Spleen (tissue), 11 donors: ENCODE results near the gene HES6. TPM values are rescaled to one million over a fixed set of nuclear protein-coding genes. Genes with fewer than 3 reads are reported as not detected.

Experiments used
- DNase-seq: peaks from one replicate; pipeline ENCODE4 v3.0.0-alpha.2; 2020
- H3K27ac ChIP-seq, 8 donors: fragments of 200-600 bp; sonication (generic) in 7 of 8; 1 replicate in 4 of 8; 2 replicates in 4 of 8; pipeline versions ENCODE4 v1.5.0 to v1.8.0; 2016 to 2021; ENCODE audit warnings: inconsistent platforms in 4 of 8, mild to moderate bottlenecking in 4 of 8, moderate library complexity in 1 of 8
- H3K27me3 ChIP-seq, 7 donors: fragments of 200-600 bp; sonication (generic) in 6 of 7; replicated peaks in 1 of 7; 1 replicate in 4 of 7; 2 replicates in 3 of 7; pipeline versions ENCODE4 v1.5.0 to v1.8.0; 2016 to 2021; ENCODE audit warnings: inconsistent platforms in 3 of 7, mild to moderate bottlenecking in 1 of 7
- H3K36me3 ChIP-seq, 6 donors: fragments of 200-600 bp; sonication (generic) in 5 of 6; 1 replicate in 4 of 6; 2 replicates in 2 of 6; pipeline versions ENCODE4 v1.5.0 to v1.8.0; 2016 to 2021; ENCODE audit warnings: inconsistent platforms in 2 of 6
- H3K4me1 ChIP-seq, 6 donors: fragments of 200-600 bp; sonication (generic) in 5 of 6; 1 replicate in 3 of 6; 2 replicates in 3 of 6; pipeline versions ENCODE4 v1.5.0 to v1.8.0; 2016 to 2021; ENCODE audit warnings: inconsistent platforms in 3 of 6
- H3K4me3 ChIP-seq, 8 donors: fragments of 200-600 bp; sonication (generic) in 7 of 8; 1 replicate in 4 of 8; 2 replicates in 4 of 8; pipeline versions ENCODE4 v1.5.0 to v1.8.0; 2016 to 2021; ENCODE audit warnings: inconsistent platforms in 4 of 8, mild to moderate bottlenecking in 4 of 8, moderate library complexity in 2 of 8
- H3K9me3 ChIP-seq, 8 donors: fragments of 200-600 bp; sonication (generic) in 7 of 8; 1 replicate in 4 of 8; 2 replicates in 4 of 8; pipeline versions ENCODE4 v1.5.0 to v1.8.0; 2016 to 2021; ENCODE audit warnings: inconsistent platforms in 4 of 8
- CTCF ChIP-seq, 11 experiments: fragments of 200-600 bp in 7 of 11; fragments of 450-650 bp in 4 of 11; sonication (generic) in 4 of 11; IDR thresholded peaks in 8 of 11; conservative IDR thresholded peaks in 3 of 11; 1 replicate in 7 of 11; 2 replicates in 4 of 11; pipeline versions ENCODE4 v1.4.0 to v1.8.0; 2016 to 2021; ENCODE audit warnings: antibody characterized with exemption in 11 of 11, inconsistent platforms in 4 of 11, mild to moderate bottlenecking in 1 of 11
- POLR2A ChIP-seq, 3 donors: fragments of 450-650 bp; IDR thresholded peaks; one replicate each; pipeline ENCODE4 v1.5.1; 2017; ENCODE audit warnings: antibody characterized with exemption in 3 of 3, mild to moderate bottlenecking in 1 of 3
- POLR2AphosphoS5 ChIP-seq, 3 donors: sonication (generic); formaldehyde crosslinking; IDR thresholded peaks; one replicate each; pipeline ENCODE4 v1.5.1; 2017; ENCODE audit warnings: antibody characterized with exemption in 3 of 3
- WGBS, 5 donors: extraction: QIAGEN DNeasy Blood & Tissue Kit in 3 of 5; methylation state at CpG; one replicate each; pipeline versions ENCODE4 v1.1.5 to v1.1.7; 2013 to 2018; 5-methylcytosine and 5-hydroxymethylcytosine counted together
- intact Hi-C: fragments of 100-400 bp; cut with DNase I; formaldehyde crosslinking; loops from one replicate; pipeline ENCODE4 v1.15.0; 2023; ENCODE audit warnings: low total_unique reads
- polyA plus RNA-seq, 3 donors: library from polyadenylated mRNA; stranded (reverse); fragments of 200-250 nt; gene quantifications; one replicate each; pipeline ENCODE4 v1.2.1, GENCODE V29; 2013
- total RNA-seq, 7 donors: library from RNA; depleted of rRNA in 3 of 7; stranded (reverse); fragments of >200 nt in 3 of 7; fragmentation: NEBNext Ultra II Directional in 4 of 7; extraction: Animal tissue kit (Norgen Biotek cat#: 25700) in 4 of 7; gene quantifications; one replicate each; pipeline versions ENCODE4 v1.1.0 to v1.2.1, GENCODE V29; 2016 to 2021
- donor health status: healthy with polysubstance abuse.
- donor health status: DM: no; HTN: no; CAD: no; lungs with moderate emphysema.
- donor health status: DM: no; HTN: no; CAD: no.
- donor health status: Bipolar disorder and iron deficiency.
- donor health status: healthy.
- donor health status: DM: no; HTN: no; CAD: no.
- donor health status: DM: yes; HTN: yes; CAD: no.

HES6 gene
- total and polyA plus RNA-seq, 10 donors = 3.9 to 22.7 (median 8.3) TPM

DNA sequence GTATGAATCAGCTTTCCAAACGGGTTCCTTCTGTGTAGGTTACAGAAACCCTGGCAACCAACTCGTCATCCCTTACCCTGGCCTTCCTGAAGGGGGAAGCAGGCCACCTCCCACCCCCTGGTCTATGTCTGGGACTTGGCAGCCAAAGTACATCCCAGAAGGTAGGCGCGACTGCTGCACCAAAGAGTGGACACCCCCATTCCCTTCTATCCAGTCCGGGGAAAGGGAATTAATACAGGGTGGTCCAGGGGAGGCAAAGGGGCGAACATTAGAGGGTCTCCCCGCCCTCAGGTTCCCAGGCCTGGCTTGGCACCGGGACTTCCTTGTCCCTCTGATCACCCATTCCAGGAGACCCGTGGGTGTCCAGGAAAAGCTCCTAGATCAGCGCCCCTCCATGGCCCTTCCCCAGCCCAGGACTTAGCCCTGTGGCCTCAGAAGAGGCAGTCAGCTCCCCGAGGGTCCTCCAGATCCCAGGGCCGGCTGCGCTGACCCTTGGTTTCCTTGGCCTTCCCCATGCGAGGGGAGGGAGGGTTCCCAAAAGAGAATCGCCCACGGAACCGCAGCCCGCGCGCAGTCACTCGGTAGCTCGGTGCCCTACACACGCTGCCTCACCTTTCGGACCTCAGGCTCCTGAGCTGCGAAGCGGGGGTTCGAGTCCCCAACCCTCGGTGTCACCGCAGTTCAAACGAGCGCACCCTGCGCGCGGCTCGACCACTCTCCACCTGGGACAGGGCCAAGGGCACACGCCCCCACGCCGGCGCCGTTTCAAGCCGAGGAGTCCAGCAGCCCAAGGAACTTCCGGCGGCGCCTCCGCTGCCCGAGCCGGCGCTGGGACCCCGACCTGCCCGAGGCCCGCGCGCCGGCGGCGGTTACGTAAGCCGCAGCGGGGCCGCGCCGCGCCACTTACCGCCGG, 48.2 kb upstream of the HES6 start, which contains the start of gene PER2:
Gene PER2, minus strand, starts transcription at position 874 of the 913 bp plus-strand sequence. CDS start 10,674 bp downstream, outside the sequence.
- H3K4me3 ChIP-seq = peak within 1 kb of the TSS; percentile 70 to 94 (median 82)
- peak within 1 kb of the TSS; percentile 61 to 94 (median 90) for H3K27ac ChIP-seq
- H3K27me3 ChIP-seq = no peaks in the 10 kb centered on the region
- TF ChIP-seq POLR2A (IDR thresholded peaks at IDR 0.05) (no peak), CTCF (IDR thresholded peaks at IDR 0.05 in 8 of 11, conservative IDR thresholded peaks at IDR 0.05 in 3 of 11) (no peak), POLR2AphosphoS5 (IDR thresholded peaks at IDR 0.05) (no peak)
- peak; percentile 94 for DNase-seq
- WGBS, 5 donors = 1 to 10% (median 3%) methylated on average over 9 to 65 of the region's 65 CpGs
- H3K36me3 ChIP-seq = no peaks in the 10 kb centered on the region
- H3K4me1 ChIP-seq = peaks cover 21 to 69% (median 50%) of the 10 kb centered on the region in 6 donors
- intact Hi-C loops = no loop called here
- no peaks in the 10 kb centered on the region for H3K9me3 ChIP-seq

- H3K27me3 ChIP-seq = no peaks in the 10 kb centered on the region
- no peaks in the 10 kb centered on the region for H3K36me3 ChIP-seq
- H3K9me3 ChIP-seq = no peaks in the 10 kb centered on the region
- H3K4me3 ChIP-seq = peak overlapping the region in 7 of 8 donors; percentile 70 to 94 (median 81)
- peak overlapping the region in 4 of 8 donors; percentile 89 to 94 (median 92) for H3K27ac ChIP-seq
- 79 to 89% (median 82%) methylated on average over 9 to 11 of the region's 11 CpGs for WGBS, 5 donors
- DNase-seq = peak; percentile 64
- TF ChIP-seq POLR2A (IDR thresholded peaks at IDR 0.05) = no peak
- no peak for TF ChIP-seq CTCF (IDR thresholded peaks at IDR 0.05 in 8 of 11, conservative IDR thresholded peaks at IDR 0.05 in 3 of 11)
- no peak for TF ChIP-seq POLR2AphosphoS5 (IDR thresholded peaks at IDR 0.05)
- intact Hi-C loops = no loop called here
- peaks cover 21 to 77% (median 52%) of the 10 kb centered on the region in 6 donors for H3K4me1 ChIP-seq
Measured at GRCh38 chr2:238286987-238287736, 47.3 kb upstream of the HES6 start.

DNA sequence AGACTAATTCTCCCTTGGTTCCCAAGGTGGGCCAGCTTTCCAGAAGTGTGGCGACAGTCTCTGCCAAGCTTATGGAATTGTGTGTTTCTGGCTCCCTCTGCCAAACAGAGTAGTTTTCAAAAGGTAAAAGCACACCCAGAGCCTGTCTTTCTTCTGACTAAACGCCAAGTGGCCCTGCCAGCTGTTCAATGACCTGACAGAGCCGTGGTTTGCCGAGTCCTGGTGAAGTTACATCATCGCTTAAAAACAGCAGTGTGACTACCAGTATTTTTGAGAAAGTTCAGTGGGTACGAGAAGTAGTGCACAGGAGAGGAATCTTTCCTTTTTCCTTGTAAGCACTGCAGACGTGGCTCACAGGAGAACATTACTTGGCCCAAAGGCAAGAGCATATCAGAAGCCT, 46.7 kb upstream of the HES6 start:
- Histone ChIP-seq H3K27me3 (no peaks in the 10 kb centered on the region), H3K36me3 (no peaks in the 10 kb centered on the region), H3K4me3 (no peak overlapping the region), H3K9me3 (no peaks in the 10 kb centered on the region), H3K4me1 (peaks cover 21 to 83% (median 52%) of the 10 kb centered on the region in 6 donors), H3K27ac (peak overlapping the region in 5 of 8 donors; percentile 36 to 94 (median 92))
- DNase-seq = peak; percentile 51
- no peak for TF ChIP-seq CTCF (IDR thresholded peaks at IDR 0.05 in 8 of 11, conservative IDR thresholded peaks at IDR 0.05 in 3 of 11)
- no peak for TF ChIP-seq POLR2A (IDR thresholded peaks at IDR 0.05)
- no peak for TF ChIP-seq POLR2AphosphoS5 (IDR thresholded peaks at IDR 0.05)
- intact Hi-C loops = no loop called here
- WGBS, 5 donors = 62 to 84% (median 74%) methylated on average over 7 of the region's 7 CpGs
